HepG2 (cell line): ENCODE measurements around the gene C16orf89. TPM values are rescaled to one million over a fixed set of nuclear protein-coding genes. Genes with fewer than 3 reads are reported as not detected.

Source experiments
- ATAC-seq: fragments of 200-7000 bp; cut with Tn5 transposase; 3 replicates; pipeline ENCODE4 v1.9.1; 2020; ENCODE audit warnings: mild to moderate bottlenecking, moderate library complexity
- BruUV-seq: library from RNA; stranded (reverse); fragments of 400-500 nt; replicated peaks from 2 replicates; lab custom pipeline; 2021; lab: Mats Ljungman, UMichigan
- CTCF ChIA-PET: fragments of 300-600 bp; formaldehyde crosslinking; extraction: SDS; loops from one replicate; lab custom pipeline; 2021; ENCODE audit warnings: low total read pairs, inconsistent platforms, low intra/inter-chr PET ratio; lab: Yijun Ruan, JAX
- POLR2A ChIA-PET: fragments of 350-600 bp; sonication (Branson Sonifier 250); formaldehyde crosslinking; loops from one replicate; lab custom pipeline; 2020; ENCODE audit warnings: antibody characterized with exemption, inconsistent platforms; lab: Yijun Ruan, JAX
- DNase-seq: peaks from one replicate; pipeline ENCODE4 v3.0.0-alpha.2; 2015; ENCODE audit warnings: low spot score
- FAIRE-seq: peaks from 3 replicates; lab custom pipeline; 2011; peaks lifted over from hg19 to GRCh38; lab: Jason Lieb, UNC
- H2AFZ ChIP-seq: one replicate; pipeline ENCODE4 v1.6.1; 2011; ENCODE audit warnings: low read length, inconsistent platforms
- H3K27ac ChIP-seq: fragments of 300-600 bp; 3 replicates; pipeline ENCODE4 v1.8.0; 2011; ENCODE audit warnings: mixed run types, mild to moderate bottlenecking, mixed read lengths, low read length, inconsistent platforms; ENCODE audit not compliant: insufficient read depth; ENCODE audit errors: extremely low read length
- H3K27me3 ChIP-seq, 2 experiments: fragments of 200-600 bp in 1 of 2; 2 replicates in 1 of 2; 3 replicates in 1 of 2; pipeline versions ENCODE4 v1.6.0 to v1.8.0; 2011; ENCODE audit warnings: low read length in 2 of 2, mild to moderate bottlenecking in 2 of 2, moderate library complexity in 2 of 2, inconsistent platforms in 1 of 2; ENCODE audit not compliant: insufficient read depth in 2 of 2, control insufficient read depth in 1 of 2
- H3K36me3 ChIP-seq, 2 experiments: fragments of 200-600 bp in 1 of 2; replicated peaks in 1 of 2; 2 replicates in 1 of 2; 3 replicates in 1 of 2; pipeline versions ENCODE4 v1.5.1 to v1.8.0; 2011; ENCODE audit warnings: low read length in 2 of 2, inconsistent platforms in 1 of 2; ENCODE audit not compliant: insufficient read depth in 2 of 2, control insufficient read depth in 1 of 2
- H3K4me1 ChIP-seq: 2 replicates; pipeline ENCODE4 v1.5.1; 2012; ENCODE audit warnings: low read length, inconsistent platforms; ENCODE audit not compliant: insufficient read depth
- H3K4me2 ChIP-seq: 2 replicates; pipeline ENCODE4 v1.6.0; 2011; ENCODE audit warnings: low read depth, low read length, inconsistent platforms
- H3K4me3 ChIP-seq, 3 experiments: fragments of 200-600 bp in 1 of 3; sonication (generic), shearing (Covaris generic) in 1 of 3; replicated peaks in 1 of 3; 2 replicates each; pipeline ENCODE4 v1.5.1; 2011 to 2016; ENCODE audit warnings: low read length in 3 of 3, inconsistent platforms in 2 of 3, low read depth in 2 of 3, mild to moderate bottlenecking in 2 of 3, control low read depth in 1 of 3, mixed read lengths in 1 of 3; ENCODE audit not compliant: insufficient read depth in 1 of 3
- H3K79me2 ChIP-seq: one replicate; pipeline ENCODE4 v1.6.1; 2011; ENCODE audit warnings: low read length, inconsistent platforms; ENCODE audit not compliant: insufficient read depth
- H3K9ac ChIP-seq: 2 replicates; pipeline ENCODE4 v1.6.0; 2011; ENCODE audit warnings: mild to moderate bottlenecking, low read depth, low read length, inconsistent platforms; ENCODE audit not compliant: insufficient read depth
- H3K9me3 ChIP-seq: 2 replicates; pipeline ENCODE4 v1.5.1; 2012; ENCODE audit warnings: mild to moderate bottlenecking, low read length
- H4K20me1 ChIP-seq: 2 replicates; pipeline ENCODE4 v1.6.0; 2011; ENCODE audit warnings: inconsistent platforms, mild to moderate bottlenecking, low read length, moderate library complexity; ENCODE audit not compliant: insufficient read depth
- ATF7-NPFF ChIP-seq: sonication (generic); formaldehyde crosslinking; IDR thresholded peaks from 2 replicates; pipeline ENCODE4 v1.8.1; 2023; ENCODE audit warnings: mild to moderate bottlenecking, low read depth, missing genetic modification reagents, moderate library complexity
- PAF1 ChIP-seq: IDR thresholded peaks from 2 replicates; pipeline ENCODE4 v1.6.1; 2016; ENCODE audit warnings: missing genetic modification reagents, missing compliant biosample characterization
- RAD21 ChIP-seq: fragments of 450-650 bp; formaldehyde crosslinking; IDR thresholded peaks from 2 replicates; pipeline ENCODE4 v1.5.0; 2020; ENCODE audit warnings: mild to moderate bottlenecking
- RFXANK ChIP-seq: IDR thresholded peaks from 2 replicates; pipeline ENCODE4 v1.6.1; 2016
- SMC3 ChIP-seq: IDR thresholded peaks from 2 replicates; pipeline ENCODE4 v1.6.1; 2011; ENCODE audit warnings: low read length, improper control_type of control experiment
- STAG1 ChIP-seq: sonication (generic); formaldehyde crosslinking; IDR thresholded peaks from 2 replicates; pipeline ENCODE4 v1.4.0; 2020; ENCODE audit warnings: missing genetic modification reagents
- XRCC5 ChIP-seq: fragments of 200-400 bp; formaldehyde crosslinking; optimal IDR thresholded peaks from 2 replicates; pipeline ENCODE3; 2017; ENCODE audit warnings: mild to moderate bottlenecking, low read length
- ZNF235 ChIP-seq: sonication (generic); formaldehyde crosslinking; IDR thresholded peaks from 2 replicates; pipeline ENCODE4 v1.8.1; 2023; ENCODE audit warnings: mild to moderate bottlenecking, missing genetic modification reagents, borderline replicate concordance
- ZNF274 ChIP-seq: sonication (generic); formaldehyde crosslinking; IDR thresholded peaks from 2 replicates; pipeline ENCODE4 v1.5.1; 2020; ENCODE audit warnings: mild to moderate bottlenecking, missing genetic modification reagents
- ZNF75D ChIP-seq: sonication (generic); formaldehyde crosslinking; IDR thresholded peaks from 2 replicates; pipeline ENCODE4 v1.8.1; 2023; ENCODE audit warnings: missing genetic modification reagents, mild to moderate bottlenecking, borderline replicate concordance
- WGBS: methylation state at CpG from one replicate; pipeline ENCODE4 v1.1.6; 2017; ENCODE audit warnings: low lambda C conversion rate; 5-methylcytosine and 5-hydroxymethylcytosine counted together
- in situ Hi-C: cut with HindIII; loops from 2 replicates; pipeline ENCODE4 v1.10.0; 2017; ENCODE audit warnings: low pct_unique_long_range_greater_than_20kb; ENCODE audit not compliant: extremely low pct_ligation_motif_present
- intact Hi-C: fragments of 100-400 bp; cut with micrococcal nuclease; formaldehyde crosslinking; loops from one replicate; pipeline ENCODE4 v1.10.0; 2022; ENCODE audit not compliant: unreplicated experiment
- polyA plus RNA-seq, 8 experiments: library from polyadenylated mRNA; depleted of rRNA in 3 of 8; stranded (reverse) in 7 of 8; unstranded in 1 of 8; fragments of >200 nt; fragmentation: Illumina TruSeq in 4 of 8; extraction: Trizol in 4 of 8; gene quantifications; 2 replicates each; pipeline versions ENCODE4 v1.2.1 to v1.2.3, GENCODE V29; 2011 to 2016; ENCODE audit warnings: low read depth in 4 of 8, missing spikeins in 1 of 8, mixed read lengths in 1 of 8; ENCODE audit not compliant: insufficient read depth in 1 of 8
- total RNA-seq, 5 experiments: library from RNA; depleted of rRNA; stranded (reverse); fragments of >200 nt; fragmentation: Illumina TruSeq; extraction: Trizol; gene quantifications; 2 replicates each; pipeline ENCODE4 v1.2.3, GENCODE V29; 2016; ENCODE audit warnings: low read depth in 1 of 5
- TF ChIP-seq, protein P1 (sequence below): sonication (generic); formaldehyde crosslinking; IDR thresholded peaks from 2 replicates; pipeline ENCODE4 v1.5.1; 2020; ENCODE audit warnings: mild to moderate bottlenecking, missing genetic modification reagents, moderate library complexity
- TF ChIP-seq, protein P2 (sequence below): sonication (generic); formaldehyde crosslinking; IDR thresholded peaks from 2 replicates; pipeline ENCODE4 v1.5.0; 2020; ENCODE audit warnings: mild to moderate bottlenecking, missing genetic modification reagents, moderate library complexity
- TF ChIP-seq, protein P3 (sequence below): sonication (generic); IDR thresholded peaks from 2 replicates; pipeline ENCODE4 v1.6.1; 2016; ENCODE audit warnings: low read depth, borderline replicate concordance
- TF ChIP-seq, protein P4 (sequence below): sonication (generic); formaldehyde crosslinking; IDR thresholded peaks from 2 replicates; pipeline ENCODE4 v1.5.0; 2020; ENCODE audit warnings: mild to moderate bottlenecking, missing genetic modification reagents, borderline replicate concordance

Gene C16orf89
- total and polyA plus RNA-seq, 2 of the 13 experiments (the other 11 are each of a cell fraction or from before 2014, with no cell fraction given), result 1.9 to 3.4 TPM

DNA sequence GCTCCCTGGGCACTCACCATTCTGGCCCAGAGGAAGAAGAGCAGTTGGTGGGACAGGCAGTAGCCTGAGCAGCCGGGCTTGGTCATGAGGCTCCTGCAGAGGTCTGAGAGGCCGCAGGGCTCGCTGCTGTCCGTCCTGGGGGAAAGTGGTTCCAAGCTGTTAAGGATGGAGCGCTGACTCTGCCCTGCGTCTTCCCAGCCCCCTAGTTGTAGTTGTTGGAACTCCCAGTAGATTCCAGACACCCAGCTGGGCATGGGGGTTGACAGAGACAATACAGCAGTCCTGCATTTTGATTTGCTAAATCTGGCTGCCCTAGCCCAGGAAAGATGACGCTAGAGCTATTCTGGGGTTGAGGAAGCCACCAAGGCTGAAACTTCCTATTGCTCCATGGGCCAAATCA lies 7.3 kb downstream of the C16orf89 start:
- Histone ChIP-seq H4K20me1 (no peaks in the 10 kb centered on the region), H3K4me1 (0 out of 2 replicates have a peak, but pooled peaks cover 5% of the 10 kb centered on the region), H3K4me2 (no peak overlapping the region), H3K4me3 (no peak overlapping the region), H2AFZ (no peak overlapping the region), H3K79me2 (no peaks in the 10 kb centered on the region), H3K9me3 (no peaks in the 10 kb centered on the region), H3K9ac (no peak overlapping the region), H3K27me3 (peaks cover 2 to 8% of the 10 kb centered on the region in 2 experiments; a peak in 2 of 5 replicates), H3K36me3 (no peaks in the 10 kb centered on the region), H3K27ac (no peak overlapping the region)
- BruUV-seq, result no TSS peak
- in situ Hi-C loops, result no loop called here
- intact Hi-C loops, result no loop called here
- DNase-seq (peak; percentile 47), FAIRE-seq (peak; percentile 47), ATAC-seq (peak; percentile 86)
- ChIA-PET CTCF (no interaction called here), POLR2A (interaction anchor here (2.0 to 2.1 kb wide), 2 partner anchors 14 to 40 kb away, joined by 4 to 8 read pairs; partner anchors contain the start of gene ALG1)
- WGBS, result 11% methylated on average over 7 of the region's 7 CpGs
- TF ChIP-seq PAF1 (no peak), ZNF75D (CRISPR knock-in tag) (no peak), ATF7-NPFF (CRISPR knock-in tag) (no peak), SMC3 (peak; percentile 62; the same call in 1 of the 2 replicates), RFXANK (no peak), STAG1 (CRISPR knock-in tag) (peak; percentile 49), XRCC5 (peak; percentile 55), ZNF235 (CRISPR knock-in tag) (no peak), ZNF274 (CRISPR knock-in tag) (0 out of 2 replicates have a peak, but pooled peaks have one; percentile 50), RAD21 (CRISPR knock-in tag) (peak; percentile 52; the same call in 1 of the 2 replicates)
- TF ChIP-seq, protein P1, sequence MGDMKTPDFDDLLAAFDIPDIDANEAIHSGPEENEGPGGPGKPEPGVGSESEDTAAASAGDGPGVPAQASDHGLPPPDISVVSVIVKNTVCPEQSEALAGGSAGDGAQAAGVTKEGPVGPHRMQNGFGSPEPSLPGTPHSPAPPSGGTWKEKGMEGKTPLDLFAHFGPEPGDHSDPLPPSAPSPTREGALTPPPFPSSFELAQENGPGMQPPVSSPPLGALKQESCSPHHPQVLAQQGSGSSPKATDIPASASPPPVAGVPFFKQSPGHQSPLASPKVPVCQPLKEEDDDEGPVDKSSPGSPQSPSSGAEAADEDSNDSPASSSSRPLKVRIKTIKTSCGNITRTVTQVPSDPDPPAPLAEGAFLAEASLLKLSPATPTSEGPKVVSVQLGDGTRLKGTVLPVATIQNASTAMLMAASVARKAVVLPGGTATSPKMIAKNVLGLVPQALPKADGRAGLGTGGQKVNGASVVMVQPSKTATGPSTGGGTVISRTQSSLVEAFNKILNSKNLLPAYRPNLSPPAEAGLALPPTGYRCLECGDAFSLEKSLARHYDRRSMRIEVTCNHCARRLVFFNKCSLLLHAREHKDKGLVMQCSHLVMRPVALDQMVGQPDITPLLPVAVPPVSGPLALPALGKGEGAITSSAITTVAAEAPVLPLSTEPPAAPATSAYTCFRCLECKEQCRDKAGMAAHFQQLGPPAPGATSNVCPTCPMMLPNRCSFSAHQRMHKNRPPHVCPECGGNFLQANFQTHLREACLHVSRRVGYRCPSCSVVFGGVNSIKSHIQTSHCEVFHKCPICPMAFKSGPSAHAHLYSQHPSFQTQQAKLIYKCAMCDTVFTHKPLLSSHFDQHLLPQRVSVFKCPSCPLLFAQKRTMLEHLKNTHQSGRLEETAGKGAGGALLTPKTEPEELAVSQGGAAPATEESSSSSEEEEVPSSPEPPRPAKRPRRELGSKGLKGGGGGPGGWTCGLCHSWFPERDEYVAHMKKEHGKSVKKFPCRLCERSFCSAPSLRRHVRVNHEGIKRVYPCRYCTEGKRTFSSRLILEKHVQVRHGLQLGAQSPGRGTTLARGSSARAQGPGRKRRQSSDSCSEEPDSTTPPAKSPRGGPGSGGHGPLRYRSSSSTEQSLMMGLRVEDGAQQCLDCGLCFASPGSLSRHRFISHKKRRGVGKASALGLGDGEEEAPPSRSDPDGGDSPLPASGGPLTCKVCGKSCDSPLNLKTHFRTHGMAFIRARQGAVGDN (CRISPR knock-in tag), result 0 out of 2 replicates have a peak, but pooled peaks have one; percentile 28
- TF ChIP-seq, protein P2, sequence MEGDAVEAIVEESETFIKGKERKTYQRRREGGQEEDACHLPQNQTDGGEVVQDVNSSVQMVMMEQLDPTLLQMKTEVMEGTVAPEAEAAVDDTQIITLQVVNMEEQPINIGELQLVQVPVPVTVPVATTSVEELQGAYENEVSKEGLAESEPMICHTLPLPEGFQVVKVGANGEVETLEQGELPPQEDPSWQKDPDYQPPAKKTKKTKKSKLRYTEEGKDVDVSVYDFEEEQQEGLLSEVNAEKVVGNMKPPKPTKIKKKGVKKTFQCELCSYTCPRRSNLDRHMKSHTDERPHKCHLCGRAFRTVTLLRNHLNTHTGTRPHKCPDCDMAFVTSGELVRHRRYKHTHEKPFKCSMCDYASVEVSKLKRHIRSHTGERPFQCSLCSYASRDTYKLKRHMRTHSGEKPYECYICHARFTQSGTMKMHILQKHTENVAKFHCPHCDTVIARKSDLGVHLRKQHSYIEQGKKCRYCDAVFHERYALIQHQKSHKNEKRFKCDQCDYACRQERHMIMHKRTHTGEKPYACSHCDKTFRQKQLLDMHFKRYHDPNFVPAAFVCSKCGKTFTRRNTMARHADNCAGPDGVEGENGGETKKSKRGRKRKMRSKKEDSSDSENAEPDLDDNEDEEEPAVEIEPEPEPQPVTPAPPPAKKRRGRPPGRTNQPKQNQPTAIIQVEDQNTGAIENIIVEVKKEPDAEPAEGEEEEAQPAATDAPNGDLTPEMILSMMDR (CRISPR knock-in tag), result peak; percentile 52
- TF ChIP-seq, protein P3, sequence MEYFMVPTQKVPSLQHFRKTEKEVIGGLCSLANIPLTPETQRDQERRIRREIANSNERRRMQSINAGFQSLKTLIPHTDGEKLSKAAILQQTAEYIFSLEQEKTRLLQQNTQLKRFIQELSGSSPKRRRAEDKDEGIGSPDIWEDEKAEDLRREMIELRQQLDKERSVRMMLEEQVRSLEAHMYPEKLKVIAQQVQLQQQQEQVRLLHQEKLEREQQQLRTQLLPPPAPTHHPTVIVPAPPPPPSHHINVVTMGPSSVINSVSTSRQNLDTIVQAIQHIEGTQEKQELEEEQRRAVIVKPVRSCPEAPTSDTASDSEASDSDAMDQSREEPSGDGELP, result peak; percentile 27; the same call in 1 of the 2 replicates
- TF ChIP-seq, protein P4, sequence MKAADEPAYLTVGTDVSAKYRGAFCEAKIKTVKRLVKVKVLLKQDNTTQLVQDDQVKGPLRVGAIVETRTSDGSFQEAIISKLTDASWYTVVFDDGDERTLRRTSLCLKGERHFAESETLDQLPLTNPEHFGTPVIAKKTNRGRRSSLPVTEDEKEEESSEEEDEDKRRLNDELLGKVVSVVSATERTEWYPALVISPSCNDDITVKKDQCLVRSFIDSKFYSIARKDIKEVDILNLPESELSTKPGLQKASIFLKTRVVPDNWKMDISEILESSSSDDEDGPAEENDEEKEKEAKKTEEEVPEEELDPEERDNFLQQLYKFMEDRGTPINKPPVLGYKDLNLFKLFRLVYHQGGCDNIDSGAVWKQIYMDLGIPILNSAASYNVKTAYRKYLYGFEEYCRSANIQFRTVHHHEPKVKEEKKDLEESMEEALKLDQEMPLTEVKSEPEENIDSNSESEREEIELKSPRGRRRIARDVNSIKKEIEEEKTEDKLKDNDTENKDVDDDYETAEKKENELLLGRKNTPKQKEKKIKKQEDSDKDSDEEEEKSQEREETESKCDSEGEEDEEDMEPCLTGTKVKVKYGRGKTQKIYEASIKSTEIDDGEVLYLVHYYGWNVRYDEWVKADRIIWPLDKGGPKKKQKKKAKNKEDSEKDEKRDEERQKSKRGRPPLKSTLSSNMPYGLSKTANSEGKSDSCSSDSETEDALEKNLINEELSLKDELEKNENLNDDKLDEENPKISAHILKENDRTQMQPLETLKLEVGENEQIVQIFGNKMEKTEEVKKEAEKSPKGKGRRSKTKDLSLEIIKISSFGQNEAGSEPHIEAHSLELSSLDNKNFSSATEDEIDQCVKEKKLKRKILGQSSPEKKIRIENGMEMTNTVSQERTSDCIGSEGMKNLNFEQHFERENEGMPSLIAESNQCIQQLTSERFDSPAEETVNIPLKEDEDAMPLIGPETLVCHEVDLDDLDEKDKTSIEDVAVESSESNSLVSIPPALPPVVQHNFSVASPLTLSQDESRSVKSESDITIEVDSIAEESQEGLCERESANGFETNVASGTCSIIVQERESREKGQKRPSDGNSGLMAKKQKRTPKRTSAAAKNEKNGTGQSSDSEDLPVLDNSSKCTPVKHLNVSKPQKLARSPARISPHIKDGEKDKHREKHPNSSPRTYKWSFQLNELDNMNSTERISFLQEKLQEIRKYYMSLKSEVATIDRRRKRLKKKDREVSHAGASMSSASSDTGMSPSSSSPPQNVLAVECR (CRISPR knock-in tag), result 0 out of 2 replicates have a peak, but pooled peaks have one; percentile 23
